ENCODE measurements around the gene MED8. TPM values are rescaled to one million over a fixed set of nuclear protein-coding genes. Genes with fewer than 3 reads are reported as not detected.
"Not testable (repeated sequence)": the region's sequence is repeated elsewhere in the genome, so short reads cannot be mapped to it uniquely, and the experiment has no call there.

The MED8 gene
- total RNA-seq, 1 donor from 2014 or later = 17.9 TPM

DNA sequence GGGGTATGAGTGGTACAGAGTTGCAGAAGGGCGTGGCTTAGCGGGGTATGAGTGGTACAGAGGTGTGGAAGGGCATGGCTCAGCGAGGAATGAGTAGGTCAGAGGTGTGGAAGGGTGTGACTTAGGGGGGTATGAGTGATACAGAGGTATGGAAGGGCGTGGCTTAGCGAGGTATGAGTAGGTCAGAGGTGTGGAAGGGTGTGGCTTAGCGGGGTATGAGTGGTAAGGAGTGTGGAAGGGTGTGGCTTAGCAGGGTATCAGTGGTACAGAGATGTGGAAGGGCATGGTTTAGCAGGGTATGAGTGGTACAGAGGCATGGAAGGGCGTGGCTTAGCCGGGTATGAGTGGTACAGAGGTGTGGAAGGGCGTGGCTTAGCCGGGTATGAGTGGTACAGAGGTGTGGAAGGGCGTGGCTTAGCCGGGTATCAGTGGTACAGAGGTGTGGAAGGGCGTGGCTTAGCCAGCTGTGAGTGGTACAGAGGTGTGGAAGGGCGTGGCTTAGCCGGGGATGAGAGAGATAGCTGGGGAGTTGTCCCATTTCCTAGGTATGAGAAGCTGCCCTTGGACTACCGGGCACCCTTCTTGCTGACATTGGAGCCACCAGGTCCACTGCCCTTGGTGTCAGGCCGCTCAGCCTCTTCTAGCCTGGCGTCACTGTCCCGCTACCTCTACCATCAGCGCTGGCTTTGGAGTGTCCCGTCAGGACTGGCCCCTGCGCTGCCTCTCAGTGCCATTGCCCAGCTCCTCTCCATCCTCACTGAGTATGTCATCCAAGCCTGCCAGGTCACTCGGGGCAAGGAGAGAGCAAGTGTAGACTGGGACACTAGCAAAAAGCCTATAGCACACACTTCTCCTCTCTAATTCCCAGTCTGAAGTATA is 34.3 kb upstream of the MED8 start:
- DNase-seq (ENCODE audit: low spot score) = peak; percentile 22
- intact Hi-C loops (cut with DNase I) = no loop called here

DNA sequence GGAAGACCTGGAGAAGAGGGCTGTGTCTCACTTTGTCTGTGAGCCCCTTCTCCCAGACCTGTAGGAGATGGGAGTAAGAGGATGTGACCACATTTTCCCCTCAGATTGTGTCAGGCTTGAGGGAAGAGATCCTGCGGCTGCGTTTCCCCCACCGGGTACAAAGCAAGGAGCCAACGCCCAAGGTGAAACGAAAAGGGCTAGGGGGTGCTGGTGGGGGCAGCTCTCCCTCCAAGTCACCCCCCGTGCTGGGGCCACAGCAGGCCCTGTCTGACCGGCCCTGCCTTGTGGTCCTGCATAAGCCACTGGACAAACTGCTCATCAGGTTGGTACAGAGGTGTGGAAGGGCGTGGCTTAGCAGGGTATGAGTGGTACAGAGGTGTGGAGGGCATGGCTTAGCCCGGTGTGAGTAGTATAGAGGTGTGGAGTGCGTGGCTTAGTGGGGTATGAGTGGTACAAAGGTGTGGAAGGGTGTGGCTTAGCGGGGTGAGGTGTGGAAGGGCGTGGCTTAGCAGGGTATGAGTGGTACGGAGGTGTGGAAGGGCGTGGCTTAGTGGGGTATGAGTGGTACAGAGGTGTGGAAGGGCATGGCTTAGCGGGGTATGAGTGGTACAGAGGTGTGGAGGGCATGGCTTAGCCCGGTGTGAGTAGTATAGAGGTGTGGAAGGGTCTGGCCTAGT is 33.5 kb upstream of the MED8 start:
- peak; percentile 27 for DNase-seq (ENCODE audit: low spot score)
- intact Hi-C loops (cut with DNase I) = no loop called here

DNA sequence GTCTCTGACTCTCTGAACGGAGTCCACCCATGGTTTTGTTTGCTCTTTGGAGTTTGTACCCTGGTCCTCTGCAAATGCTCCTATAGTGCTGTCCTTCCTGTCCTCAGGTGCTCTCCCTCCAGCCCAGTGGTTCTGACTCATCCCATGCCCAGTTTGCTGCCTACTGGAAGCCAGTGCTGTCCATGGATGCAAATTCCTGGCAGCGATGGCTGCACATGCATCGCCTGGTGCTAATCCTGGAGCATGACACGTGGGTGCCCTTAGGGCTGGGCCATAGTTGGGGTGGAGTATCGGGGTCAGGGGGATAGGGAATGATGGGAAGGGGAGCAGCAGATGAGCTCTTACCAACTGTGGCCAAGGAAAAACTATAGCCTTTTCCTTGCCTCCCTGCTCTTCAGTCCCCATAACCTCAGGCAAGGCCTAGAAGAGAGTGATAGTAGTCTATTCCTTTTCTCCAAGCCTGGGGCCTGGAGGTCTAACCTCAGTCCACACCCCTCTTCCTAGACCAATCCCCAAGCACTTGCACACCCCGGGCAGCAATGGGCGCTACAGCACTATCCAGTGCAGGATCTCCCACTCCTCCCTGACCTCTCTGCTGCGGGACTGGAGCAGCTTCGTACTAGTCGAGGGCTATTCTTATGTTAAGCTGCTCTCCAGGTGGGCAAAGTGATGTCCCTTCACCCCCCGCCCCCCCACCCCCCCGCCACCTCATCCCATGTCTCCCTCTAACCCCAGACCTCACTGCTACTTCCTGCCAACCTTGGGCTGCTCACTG is 32.6 kb upstream of the MED8 start:
- peak; percentile 66 for DNase-seq (ENCODE audit: low spot score)
- intact Hi-C loops (cut with DNase I) = no loop called here

DNA sequence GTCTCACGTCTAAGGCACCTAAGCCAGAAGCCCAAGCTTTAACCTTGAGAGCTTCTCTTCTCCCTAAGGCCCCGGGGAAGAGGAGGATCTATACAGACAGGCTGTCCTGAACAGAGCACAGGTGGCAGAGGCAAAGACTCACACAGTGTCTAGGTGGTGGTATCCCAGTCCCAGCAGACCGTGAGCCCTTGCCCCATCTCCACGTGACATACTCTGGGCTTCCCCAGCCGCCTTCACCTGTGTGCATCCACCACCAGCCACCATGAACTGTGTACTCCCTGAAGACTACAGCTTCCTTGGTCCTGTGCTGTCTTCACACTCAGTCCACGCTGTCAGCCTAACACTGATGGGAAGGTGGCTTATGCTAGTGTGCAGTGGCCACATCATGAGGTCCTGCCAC is 31.8 kb upstream of the MED8 start:
- intact Hi-C loops (cut with DNase I) = no loop called here
- DNase-seq (ENCODE audit: low spot score) = peak; percentile 43

DNA sequence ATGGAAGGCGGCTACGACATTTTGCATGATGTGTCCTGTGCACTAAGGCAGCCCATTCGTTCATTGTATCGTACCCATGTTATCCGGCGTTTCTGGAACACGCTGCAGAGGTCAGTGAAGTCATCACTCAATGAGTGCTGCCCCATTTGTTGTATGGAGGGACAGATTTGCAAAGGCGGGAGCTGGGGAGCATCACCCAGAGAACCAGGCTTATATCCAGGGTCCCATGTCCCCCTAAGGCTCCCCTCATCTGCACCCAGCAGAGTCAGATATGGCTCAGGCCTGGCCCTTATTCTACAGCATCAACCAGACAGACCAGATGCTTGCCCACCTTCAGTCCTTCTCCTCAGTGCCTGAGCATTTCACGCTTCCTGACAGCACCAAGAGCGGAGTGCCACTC is 31.3 kb upstream of the MED8 start:
- intact Hi-C loops (cut with DNase I) = no loop called here
- DNase-seq (ENCODE audit: low spot score) = peak; percentile 6

DNA sequence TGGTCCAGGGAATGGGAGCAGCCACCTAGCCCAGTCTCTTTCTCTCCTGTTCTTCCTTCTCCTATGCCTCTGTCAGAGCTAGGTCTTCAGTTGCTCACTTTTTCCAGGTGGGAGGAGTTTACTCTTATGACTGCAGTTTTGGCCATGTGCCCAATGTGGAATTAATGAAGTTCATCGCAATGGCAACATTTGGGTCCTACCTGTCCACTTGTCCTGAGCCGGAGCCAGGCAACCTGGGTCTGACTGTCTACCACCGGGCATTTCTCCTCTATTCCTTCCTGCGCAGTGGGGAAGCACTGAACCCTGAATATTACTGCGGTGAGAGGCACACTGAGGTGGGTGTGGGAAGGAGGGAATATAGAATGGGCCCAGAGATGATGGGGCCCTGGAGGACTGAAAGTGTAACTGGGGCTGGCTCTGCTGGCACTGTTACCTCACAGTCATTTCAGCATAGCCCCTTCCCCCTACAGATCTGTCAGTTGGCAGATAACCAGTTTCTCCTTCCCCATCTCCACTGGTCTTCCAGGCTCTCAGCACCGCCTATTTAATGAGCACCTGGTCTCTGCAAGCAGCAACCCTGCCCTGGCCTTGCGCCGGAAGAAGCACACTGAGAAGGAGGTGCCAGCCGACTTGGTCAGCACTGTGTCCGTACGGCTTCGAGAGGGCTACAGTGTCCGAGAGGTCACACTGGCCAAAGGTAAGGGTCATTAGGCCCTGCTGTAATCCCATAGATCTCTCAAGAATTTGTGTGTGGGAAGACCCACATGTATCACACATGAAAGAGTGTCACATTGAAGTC is 30.2 kb upstream of the MED8 start:
- intact Hi-C loops (cut with DNase I) = no loop called here
- DNase-seq (ENCODE audit: low spot score) = no peak

DNA sequence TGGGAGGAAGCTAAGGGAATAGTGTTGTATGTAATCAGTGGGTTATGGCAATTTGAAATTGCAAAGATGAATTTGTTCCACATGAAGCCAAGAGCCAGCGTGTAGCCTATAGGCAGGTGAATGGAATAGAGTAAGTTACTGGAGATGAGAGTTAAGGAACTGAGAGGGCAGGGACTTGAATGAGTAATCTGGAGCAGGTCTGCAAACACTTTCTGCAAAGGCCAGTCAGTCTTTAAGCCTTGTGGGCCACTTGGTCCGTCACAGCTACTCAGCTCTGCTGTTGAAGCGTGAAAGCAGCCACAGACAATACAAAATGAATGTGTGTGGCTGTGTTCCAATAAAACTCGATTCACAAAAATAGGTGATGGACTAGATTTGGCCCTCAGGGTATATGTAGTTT is 29.3 kb upstream of the MED8 start:
- no peak for DNase-seq (ENCODE audit: low spot score)
- intact Hi-C loops (cut with DNase I) = no loop called here

DNA sequence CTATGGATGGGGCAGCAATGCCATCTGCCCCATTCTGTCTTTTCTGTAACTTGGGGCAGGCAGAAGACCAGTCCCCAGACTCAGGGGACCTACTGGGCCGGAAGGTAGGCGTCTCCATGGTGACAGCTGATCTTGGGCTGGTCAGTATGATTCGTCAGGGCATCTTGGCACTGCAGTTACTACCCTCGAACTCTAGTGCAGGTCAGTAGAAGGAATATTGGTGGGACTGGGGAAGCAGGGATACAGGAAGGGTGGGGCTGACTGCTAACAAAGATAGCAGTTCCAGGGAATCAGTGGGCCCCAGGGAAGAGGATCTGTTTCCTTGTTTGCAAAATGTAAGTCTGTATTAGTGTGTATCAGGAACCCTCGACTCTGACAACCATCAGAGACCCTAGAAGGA is 26.3 kb upstream of the MED8 start:
- intact Hi-C loops (cut with DNase I) = loop anchor here (2.0 kb wide), 1 partner anchor 189 kb away; no protein-coding TSS in a partner anchor
- DNase-seq (ENCODE audit: low spot score) = no peak

DNA sequence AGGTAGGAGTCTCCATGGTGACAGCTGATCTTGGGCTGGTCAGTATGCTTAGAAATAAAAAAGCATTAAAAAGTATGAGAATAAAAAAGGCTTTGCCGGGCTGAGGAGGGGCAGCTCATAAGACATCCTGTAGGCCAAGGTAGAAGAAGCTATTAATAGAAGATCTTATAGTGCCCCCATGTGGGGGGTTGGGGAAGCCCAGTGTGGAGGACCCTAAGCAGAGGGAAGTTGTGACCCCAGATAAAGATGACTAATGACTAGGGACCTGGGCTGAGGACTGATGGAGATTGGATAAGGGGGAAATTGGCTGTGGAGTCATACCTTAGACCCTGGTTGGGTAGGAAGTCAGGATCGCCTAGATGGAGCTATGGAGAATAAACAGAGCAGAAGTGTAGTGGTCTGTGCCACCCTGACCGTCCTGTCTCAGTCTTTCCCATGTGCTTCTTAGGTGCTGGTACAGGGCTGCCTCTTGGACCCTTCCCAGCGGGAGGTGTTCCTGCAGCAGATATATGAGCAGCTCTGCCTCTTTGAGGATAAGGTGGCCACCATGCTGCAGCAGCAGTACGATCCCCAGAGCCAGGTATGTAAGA is 25.1 kb upstream of the MED8 start:
- no peak for DNase-seq (ENCODE audit: low spot score)
- intact Hi-C loops (cut with DNase I) = loop anchor here (2.0 kb wide), 1 partner anchor 188 kb away; no protein-coding TSS in a partner anchor

DNA sequence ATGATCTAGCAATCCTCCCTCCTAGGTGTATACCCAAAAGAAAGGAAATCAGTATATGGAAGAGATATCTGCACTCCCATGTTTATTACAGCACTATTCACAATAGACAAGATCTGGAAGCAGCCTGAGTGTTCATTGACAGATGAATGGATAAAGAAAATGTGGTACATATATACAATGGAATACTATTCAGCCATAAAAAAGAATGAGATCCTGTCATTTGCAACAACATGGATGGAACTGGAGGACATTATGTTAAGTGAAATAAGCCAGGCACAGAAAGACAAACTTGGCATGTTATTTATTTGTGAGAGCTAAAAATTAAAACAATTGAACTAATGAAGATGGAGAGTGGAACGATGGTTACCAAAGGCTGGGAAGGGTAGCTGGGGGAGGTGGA is 23.8 kb upstream of the MED8 start:
- intact Hi-C loops (cut with DNase I); DNase-seq (ENCODE audit: low spot score): not testable (repeated sequence)

DNA sequence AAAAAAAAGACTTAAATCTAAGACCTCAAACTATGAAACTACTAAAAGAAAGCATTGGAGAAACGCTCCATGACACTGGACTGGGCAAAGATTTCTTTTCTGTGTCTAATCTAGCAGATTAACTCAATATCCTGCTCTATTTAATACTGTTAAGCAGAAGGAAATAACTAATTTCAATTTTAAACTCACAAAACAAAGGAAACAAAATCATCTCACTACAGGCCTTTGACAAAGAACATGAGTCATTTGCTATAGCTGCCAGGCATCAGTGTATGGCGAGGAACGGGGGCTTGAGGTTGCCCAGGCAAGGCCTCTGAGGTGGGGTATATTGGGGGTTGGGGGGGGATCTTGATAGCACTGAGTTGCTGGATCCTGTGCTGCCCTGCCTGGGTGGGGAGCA is 21.0 kb upstream of the MED8 start:
- intact Hi-C loops (cut with DNase I) = no loop called here
- no peak for DNase-seq (ENCODE audit: low spot score)

DNA sequence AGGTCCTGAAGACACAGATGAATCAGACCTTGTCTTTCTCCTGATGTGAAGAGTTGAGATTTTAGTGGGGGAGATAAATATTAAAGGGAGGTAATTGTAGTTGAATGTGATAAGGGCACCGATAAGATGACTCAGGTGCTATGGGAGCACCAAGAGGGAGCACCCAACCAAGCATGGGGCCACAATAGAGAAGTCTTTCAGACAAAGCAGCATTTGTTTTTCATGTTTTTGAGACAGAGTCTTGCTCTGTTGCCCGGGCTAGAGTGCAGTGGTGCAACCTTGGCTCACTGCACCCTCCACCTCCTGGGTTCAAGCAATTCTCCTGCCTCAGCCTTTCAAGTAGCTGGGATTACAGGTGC is 16.3 kb upstream of the MED8 start:
- no peak for DNase-seq (ENCODE audit: low spot score)
- intact Hi-C loops (cut with DNase I) = no loop called here

DNA sequence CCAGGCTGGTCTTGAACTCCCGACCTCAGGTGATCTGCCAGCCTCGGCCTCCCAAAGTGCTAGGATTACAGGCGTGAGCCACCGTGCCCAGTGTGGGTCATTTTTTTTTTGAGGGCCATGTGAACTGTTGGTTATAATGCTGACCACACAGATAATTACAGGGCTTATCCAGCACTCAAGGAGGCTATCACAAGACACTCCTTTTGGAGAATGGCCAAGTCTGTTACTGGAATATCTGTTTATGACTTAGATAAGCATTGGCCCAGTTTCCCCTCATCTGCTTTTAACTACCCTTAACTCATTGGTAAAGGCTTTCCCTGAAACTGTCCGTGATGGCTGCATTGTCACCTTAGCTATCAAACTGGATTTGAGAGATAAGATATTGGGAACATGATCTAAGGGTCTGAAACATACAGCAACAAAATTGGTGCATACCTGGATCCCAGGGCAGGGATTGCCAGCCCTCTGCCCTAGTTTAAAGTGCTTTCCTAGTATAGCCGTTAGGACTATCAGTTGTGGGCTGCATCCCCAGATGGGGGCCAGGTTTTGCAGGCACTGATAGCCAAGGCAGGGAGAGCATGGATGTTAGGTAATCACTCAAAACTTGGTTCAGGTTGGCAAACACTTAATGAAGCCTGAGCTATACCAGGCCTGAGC is 15.7 kb upstream of the MED8 start:
- intact Hi-C loops (cut with DNase I) = no loop called here

DNA sequence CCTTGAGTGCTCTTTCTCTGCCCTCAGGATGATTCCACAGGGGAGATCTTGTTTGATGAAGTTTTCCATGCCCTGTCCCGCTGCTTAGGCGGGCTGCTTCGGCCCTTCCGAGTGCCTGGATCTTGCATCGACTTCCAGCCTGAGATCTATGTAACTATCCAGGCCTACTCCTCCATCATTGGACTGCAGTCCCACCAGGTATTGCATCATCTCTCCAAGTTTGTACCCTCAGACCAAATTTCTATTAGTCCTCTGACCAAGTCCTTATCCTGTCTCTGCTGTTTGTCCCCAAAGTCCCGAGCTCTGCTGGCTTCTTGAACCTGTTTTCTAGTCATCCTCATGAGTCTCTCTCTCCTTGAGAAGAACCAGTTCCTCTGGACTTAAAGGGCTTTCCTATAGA is 14.8 kb upstream of the MED8 start:
- DNase-seq (ENCODE audit: low spot score) = no peak
- intact Hi-C loops (cut with DNase I) = no loop called here

More for the DNA sequence above, 15.7 kb upstream of the MED8 start:
- no peak for DNase-seq (ENCODE audit: low spot score)

DNA sequence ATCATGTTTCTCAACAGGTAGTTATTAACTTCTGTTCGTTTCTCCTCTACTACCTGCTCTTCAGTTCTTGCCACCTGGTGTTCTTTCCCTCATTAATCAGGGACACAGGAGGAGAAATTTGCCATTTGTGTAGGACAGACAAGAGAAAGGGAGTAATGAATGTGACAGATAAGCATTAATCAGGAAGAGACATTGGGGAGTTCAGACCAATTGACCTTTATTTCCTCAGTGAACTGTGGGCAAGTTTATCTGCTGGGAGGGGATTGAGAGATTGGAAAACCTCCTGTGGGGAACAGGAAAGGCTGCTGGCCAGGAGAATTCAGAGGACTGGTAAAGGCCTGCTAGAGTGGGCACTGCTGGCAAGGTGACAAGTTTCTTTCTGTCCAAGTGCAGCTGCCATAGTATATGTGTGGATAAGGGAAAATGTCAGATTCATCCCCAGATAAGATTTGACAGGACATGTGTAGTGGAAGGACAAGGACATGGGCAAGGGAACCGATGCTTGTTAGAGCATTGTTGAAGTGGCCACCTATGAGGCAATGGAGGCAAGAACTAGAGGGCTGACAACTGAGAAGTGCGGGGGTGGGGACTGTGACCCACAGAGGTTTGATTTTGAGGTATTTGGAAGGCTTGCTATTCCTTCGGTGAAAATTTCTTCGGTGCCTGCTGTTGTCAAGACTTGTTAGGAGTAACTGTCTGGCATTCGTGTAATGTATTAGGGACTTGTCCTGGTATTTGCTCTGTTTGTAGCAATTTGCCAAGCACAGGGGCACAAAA is 12.7 kb upstream of the MED8 start:
- intact Hi-C loops (cut with DNase I) = no loop called here

DNA sequence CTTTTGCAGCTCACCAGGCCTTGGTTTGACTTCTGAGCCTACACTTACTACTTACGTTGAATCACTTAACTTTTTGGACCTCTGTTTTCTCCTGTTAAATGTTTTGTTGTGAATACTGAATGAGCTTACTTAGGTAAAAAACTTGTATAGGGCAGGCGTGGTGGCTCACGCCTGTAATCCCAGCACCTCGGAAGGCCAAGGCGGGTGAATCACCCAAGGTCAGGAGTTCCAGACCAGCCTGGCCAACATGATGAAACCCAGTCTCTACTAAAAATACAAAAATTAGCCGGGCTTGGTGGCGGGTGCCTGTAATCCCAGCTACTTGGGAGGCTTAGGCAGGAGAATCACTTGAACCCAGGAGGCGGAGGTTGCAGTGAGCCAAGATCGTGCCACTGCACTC is 10.8 kb upstream of the MED8 start:
- DNase-seq (ENCODE audit: low spot score); intact Hi-C loops (cut with DNase I): not testable (repeated sequence)

More for the DNA sequence above, 12.7 kb upstream of the MED8 start:
- DNase-seq (ENCODE audit: low spot score) = no peak

DNA sequence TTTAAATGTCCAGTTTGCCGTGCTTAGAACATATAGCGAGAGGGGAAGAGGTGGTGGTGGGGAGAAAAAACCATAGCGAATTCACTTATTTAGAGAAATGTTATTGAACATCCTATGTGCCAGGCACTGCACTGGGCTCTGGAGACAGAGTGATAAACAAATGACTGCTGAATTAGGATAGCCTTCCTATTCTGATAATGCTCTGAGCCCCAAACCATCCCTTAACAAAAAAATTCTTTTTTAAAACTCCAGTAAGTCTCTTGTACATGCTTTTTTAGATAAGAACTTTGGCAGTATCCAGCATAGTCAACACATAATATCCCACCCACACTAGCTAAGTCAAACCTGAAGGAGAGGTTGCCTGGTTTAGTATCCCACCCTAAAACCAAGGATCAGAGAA is 8.6 kb upstream of the MED8 start:
- no peak for DNase-seq (ENCODE audit: low spot score)
- intact Hi-C loops (cut with DNase I) = no loop called here

DNA sequence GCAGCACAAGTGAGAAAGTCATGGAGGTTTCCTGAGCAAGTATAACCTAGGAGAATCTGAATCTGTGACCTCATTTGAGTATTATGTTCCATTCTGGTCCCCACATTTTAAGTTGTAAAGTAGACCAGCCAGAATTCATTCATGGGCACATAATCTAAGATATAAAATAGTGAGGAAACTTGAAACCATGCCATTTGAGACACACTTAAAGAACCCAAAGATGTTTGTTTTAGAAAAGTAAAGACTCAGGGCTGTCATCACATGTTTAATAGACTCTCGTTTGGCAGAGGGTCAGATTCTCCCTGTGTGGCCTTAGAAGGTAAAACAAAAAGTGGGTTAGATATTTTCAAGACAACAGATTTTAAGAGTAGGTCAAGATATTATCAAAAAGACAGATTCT is 6.5 kb upstream of the MED8 start:
- no peak for DNase-seq (ENCODE audit: low spot score)
- intact Hi-C loops (cut with DNase I) = no loop called here

All from cardiac septum (tissue), 1 donor.